NCI-H526 treated with DMSO at 0.1 percent for 48 hours (cell line): Measurements from ENCODE around the gene CYLD.

ENCODE experiments used
- DNase-seq: peaks from one replicate; lab custom pipeline; 2025; lab: John Stamatoyannopoulos, UW

The CYLD gene

DNA sequence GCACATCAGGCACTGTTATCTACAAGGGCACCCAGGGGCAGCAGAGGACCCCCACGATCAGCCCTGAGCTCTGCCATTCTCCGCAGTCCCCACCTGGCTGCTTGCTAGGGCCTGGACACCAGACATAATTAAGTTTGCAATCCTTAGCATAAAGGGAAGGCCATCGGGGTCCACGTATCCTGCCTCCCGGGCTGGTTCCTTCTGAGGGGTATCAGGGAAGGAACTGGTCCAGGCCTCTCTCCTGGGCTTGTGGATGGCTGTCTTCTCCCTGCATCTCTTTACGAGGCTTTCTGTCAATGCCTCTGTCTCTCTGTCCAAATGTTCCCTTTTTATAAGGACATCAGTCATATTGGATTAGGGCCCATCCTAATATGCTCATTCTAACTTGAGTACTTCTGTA is 77.8 kb downstream of the CYLD start:
- DNase-seq = no peak

DNA sequence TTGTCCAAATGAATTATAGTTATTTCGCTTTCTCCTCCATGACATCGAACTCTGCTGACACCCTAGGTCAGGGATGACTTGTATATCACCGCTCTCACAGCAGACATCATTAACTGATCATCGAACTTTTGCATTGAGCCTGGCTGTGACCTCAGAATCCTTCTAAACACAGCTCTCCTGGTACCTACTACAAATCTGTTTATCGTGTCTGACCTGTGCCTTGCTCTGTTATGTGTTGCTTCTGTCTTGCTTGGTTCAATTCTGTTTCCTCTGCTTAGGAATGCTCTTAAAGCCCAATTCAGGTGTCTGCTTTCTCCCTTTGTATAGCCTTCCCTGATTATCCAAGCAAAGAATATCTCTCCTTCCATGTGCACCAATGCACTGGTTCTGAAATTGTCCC is 78.3 kb downstream of the CYLD start:
- DNase-seq = no peak

DNA sequence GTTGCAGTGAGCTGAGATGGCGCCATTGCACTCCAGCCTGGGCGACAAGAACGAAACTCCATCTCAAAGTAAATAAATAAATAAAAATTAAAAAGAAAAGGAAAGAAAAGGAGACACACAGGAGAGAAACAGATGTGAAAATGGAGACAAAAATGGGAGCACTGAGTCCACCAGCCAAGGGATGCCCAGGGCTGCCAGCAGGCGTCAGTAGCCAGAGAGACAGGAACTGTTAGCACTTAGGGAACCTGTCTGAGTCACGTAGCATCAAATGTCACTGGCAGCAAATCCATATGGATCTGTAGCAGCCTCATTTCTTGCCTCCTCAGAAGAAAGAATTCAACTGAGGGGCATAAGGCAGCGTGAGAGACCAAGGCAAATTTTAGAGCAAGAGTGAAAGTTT is 79.7 kb downstream of the CYLD start:
- DNase-seq = no peak

DNA sequence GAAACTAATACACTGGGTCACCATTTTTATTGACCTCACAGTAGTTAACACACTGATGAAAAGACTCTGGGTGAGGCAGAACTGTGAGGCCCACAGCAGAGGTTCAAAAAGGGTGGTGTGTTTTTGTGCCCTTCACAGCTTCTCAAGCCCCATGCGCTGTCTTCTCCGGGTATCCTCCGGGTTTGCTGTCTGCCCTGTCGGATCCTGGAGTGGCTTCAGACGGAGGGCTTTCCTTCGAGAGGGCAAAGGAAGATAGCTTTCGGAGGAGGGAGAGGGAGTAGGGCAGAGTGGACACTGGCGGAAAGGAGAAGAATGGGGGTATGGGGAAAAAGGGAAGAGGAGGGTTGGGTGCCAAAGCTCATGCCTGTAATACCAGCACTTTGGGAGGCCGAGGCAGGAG is 80.8 kb downstream of the CYLD start:
- DNase-seq = no peak

DNA sequence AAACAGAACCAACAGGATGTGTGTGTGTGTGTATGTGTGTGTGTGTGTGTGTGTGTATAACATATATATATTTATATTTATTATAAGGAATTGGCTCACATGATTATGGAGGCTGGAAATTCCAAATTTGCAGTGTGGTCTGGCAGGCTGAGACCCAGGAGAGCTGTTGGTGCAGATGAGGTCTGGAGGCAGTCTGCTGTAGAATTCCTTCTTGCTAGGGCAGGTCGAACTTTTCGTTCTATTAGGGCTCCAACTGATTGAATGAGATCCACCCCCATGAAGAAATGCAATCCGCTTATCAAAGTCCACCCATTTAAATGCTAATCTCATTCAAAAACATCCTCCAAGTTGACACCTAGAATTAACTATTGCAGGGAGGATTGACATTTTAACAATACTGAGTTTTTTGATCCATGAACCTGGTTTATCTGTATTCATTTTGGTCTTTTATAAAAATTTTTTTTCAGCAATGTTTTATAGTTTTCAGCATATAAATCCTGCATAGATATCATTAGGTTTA is 85.0 kb downstream of the CYLD start:
- DNase-seq = no peak

DNA sequence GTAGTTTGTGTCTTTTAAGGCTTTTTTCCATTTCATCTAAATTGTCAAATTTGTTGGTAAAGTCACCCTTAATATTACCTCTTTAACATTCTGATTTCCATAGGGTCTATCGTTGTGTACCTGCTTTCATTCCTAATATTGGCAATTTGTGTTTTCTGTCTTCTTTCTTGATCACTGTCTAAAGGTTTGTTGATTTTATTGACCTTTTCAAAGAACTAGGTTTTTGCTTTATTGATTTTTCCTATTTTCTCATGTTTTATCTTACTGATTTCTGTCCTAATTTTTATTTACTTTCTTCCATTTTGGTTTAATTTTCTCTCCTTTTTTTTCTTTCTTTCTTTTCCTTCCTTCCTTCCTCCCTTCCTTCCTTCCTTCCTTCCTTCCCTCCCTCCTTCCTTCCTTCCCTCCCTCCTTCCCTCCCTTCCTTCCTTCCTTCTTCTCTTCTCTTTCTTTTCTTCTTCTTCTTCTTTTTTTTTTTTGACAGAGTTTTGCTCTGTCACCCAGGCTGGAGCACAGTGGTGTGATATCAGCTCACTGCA is 86.3 kb downstream of the CYLD start:
- no peak for DNase-seq

DNA sequence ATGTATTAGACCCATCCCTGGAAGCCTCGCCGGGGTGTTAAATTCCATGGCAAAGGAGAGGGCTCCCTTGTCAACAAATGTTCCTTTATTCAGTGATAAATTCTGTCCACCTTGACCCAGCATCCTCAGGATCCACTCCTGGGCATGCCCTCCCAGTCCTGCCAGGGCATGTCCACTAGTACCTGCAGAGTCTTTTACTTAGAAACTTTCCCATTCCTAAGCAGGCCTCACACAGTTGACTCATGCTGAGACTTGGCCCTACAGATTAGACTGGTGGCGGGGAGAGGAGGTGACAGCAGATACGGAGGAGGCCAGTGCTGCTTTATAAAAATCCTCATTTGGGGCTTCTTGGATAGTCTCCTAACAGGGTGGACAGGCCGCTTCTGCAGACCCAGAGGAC is 88.8 kb downstream of the CYLD start:
- DNase-seq = no peak

DNA sequence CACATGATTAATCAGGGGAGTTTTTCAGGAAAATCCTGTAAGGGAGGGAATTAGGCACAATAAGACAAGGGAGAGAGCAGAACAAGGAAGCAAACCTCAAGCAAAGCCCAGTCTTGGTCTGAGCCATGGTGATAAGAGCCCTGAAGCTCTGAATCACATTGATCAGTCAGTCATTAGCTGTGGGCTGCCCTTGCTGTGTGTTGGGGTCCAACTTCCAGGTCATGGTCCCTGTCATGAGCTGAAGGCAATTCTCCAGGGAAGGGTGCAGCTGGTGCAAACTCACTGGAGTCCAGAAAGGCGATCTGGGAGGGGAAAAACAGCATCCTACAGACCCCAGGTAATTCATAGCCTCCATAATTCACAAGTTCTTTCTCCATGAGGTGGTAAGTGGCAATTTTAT is 89.9 kb downstream of the CYLD start:
- no peak for DNase-seq

DNA sequence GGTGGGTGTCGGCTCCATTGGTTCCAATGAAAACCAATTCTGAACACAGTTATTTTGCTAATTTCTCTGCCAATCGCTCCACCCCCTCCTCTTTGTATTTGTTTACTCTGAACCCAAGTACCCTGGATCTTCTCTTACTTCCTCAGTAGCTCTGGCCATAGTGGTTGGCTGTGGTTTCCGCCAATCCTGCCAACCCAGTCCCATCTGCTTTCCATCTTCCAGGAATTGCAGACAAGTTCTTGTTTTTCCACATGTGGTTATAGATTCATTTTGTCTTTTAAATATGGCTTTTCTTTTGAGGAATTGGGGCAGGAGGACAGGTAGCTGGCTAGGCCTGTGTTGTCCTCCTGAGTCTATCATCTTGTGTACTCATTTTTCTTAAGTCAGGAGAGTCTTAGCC is 92.0 kb downstream of the CYLD start:
- no peak for DNase-seq

DNA sequence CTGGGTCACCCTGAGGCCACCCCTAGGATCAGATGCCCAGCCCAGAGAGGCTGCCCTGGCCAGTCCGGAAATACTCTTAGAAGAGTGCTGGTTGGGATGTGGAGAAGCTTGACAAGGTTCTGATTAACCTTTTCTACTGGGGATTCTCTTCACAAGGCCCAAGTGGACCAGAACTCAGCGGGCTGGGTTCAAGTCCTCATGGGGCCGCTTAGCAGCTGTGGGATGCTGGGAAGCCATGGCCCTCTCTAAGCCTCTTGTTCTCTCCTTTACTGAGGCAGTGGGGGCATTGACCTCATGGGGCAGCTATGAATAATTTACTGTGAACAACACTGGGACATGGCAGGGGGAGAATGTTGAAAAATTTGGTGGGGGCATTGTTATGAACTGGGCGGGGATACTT is 92.8 kb downstream of the CYLD start:
- no peak for DNase-seq

DNA sequence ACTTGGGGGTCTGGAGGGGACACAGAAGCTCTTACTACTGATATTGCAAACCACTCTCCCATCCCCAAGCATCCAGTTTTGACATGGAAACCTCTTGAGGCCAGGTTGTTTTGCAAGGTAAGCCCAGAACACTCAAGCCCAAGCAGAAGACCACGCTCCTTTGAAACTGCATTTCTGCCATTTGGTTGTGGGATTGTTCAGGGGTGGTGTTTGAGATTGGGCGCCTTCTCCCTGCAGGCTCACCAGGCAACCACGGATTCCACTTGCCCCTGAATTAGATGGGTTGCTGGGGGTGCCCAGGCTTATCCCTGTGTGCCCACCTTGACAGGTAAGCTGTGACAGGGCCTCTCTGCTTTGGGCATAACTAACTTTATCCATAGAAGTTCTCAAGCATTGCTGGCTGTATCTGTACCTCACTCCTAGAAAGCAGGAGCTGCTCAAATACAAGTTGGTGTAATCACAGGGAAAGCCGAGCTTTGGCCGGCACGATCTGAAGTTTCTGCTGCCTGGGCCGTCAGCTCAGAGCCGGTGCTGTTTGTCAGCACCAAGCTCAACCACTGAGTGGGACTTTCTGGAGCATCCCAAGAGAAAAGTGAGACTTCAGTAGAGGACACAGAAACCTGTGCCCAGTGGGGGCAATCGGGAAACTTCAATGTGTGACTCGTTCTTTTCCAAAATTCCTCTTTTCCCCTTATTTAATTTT is 93.6 kb downstream of the CYLD start:
- no peak for DNase-seq

DNA sequence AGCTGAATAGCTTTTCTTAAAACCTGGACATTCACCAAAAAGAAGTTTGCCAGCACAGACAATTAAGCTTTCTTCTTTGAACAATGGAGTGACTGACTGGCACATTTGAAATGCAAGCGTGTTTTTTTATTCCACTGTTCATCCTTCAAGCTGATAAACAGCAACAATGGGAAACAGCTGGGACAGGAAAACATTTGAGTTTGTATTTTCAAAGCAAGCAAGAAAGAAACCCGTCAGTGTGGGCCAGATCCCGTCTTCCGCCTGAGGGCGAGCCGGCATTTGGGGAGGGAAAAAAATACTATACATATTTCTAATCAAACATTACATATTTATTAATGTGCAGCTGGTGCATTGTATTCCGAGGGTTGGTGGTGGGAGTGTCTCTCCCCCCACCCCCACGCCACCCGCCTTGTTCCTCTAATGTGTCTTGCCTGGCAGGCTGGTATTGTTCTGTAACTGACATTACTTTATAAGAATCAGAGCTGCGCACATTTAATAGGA is 94.3 kb downstream of the CYLD start:
- DNase-seq = no peak

DNA sequence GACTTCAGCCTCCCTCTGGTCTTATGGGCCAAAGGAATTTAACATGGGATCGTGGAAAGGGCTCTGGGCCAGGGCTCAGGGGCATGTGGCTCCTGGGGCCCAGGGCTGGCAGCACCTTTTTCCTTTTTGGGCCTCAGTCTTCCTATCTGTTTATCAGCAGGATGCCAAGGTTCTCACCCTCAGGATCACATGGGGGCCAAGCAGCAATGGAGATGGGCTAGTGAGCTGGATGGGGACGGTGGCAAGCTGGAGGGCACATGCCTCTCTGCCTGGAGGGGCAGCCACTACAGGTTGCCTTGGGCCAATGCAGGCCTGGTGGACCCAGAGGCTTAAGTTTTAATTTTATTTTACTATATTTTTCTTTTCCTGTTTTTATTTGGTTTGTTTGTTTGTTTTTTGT is 95.4 kb downstream of the CYLD start:
- no peak for DNase-seq

DNA sequence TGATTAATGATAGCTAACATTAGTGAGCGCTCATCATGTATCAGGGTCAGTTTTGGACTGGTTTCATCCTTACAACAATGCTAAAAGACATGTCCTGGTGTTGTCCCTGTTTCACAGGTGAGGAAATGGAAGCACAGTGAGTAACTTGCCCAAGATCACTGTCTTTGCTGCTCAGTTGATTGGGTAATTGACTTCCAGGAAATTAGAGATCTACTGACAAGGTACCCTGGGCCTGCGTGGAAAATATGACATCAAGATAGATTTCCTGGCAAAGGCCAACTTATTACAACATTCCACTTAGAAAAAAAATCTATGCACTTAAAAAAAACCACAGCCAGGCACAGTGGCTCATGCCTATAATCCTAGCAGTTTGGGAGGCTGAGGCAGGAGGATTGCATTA is 96.3 kb downstream of the CYLD start:
- no peak for DNase-seq

DNA sequence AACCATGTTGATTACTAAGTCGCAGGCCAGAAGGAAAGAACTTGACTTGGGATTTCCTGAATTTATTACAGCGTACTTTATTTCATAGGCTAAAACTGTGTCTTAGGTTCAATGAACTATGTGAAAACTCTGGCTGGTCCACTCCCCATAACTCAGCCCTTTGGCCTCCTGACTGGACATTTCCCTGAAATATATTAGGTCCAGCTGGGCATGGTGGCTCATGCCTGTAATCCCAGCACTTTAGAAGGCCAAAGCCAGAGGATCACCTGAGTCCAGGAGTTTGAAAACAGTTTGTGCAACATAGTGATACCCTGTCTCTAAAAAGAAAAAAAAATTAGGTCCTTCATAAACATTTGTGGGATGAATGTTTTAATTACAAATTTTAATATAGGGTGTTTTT is 97.0 kb downstream of the CYLD start:
- no peak for DNase-seq

DNA sequence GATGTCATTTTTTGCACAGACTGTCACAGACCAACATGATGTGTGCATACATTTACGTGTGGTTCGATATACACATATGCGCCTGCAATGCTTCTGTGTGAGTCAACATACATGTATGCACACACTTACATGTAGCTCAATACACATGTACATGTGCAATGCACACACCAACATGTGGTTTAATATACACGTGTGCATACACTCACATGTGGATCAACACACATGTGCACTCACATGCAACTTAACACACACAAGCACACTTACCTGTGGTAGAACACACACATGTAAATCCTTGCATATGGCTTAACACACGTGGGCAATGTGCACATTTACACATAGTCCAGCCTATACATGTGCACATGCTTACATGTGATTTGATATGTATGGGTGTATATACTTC is 97.5 kb downstream of the CYLD start:
- DNase-seq = no peak

DNA sequence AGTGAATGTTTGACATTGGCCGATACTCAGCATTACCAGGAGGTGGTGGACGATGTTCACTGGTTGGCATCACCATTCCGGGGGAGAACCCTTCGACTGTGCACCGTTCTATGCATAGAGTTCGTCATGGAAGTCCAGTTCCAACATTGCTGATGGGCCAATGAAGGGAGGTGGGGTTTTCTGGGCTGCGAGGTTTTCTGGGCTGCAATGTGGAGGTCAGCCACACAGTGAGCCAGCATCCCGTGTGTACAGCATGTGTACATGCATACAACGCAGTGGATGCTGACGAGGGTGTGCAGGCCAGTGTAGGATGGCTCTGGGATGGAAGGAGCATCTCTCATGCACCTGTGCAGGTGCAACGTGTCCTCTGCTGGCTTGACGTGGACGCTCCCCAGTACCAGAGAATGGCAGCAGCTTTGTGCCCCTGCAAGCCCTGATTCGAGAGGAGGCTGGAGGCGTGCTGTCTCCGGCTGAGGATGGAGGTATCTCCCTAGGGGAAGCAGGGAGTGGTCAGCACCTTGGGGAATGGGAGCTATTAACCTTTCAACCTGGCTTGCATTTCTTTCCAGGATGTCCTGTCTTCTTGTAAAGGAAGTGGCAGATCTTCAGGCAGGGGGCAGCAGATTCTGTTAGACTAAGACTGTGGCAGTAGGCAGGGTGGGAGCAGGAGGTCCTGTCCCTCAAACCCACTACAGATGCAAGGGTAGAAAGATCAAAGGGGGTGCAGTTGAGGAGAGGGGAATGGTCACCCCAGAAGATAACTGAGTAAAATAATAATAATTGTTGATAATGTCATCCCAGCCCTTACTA is 98.2 kb downstream of the CYLD start:
- no peak for DNase-seq

DNA sequence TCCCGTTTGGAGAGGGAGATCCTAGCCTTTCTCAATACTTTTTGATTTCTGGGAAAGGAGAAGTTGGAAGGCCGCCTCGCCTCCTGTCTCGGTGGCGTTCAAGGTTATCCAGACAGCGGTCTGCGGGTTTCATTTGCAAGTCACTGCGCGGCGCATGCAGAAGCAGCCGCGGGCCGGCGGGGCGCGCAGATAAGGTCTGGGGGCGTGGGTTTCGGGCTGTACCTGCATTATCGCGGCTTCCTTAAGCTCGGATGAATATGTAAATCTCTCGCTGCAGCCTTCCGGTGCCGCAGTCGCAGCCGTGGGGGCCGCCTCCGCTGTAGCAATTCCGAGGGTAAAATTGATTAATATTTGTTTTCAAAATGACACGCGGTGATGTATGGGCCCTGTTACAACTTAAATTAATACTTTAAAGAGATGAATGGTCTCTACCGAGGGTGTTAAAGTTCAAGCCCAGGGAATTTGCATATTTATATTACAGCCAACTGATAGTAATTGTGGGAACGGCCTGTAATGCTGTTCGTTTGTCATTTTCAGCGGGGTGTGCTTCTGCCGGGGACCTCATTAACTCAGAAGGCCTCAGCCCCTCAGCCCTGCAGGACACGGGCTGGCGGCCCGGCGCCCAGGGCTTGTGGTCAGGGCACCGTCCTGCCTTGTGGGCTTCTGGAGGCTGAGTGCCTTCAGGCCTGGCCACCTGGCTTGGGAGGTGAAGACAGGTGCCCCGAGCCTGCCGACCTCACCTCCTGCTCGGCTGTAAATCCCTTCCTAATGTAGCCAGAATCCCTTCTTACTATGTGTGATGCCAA is 99.4 kb downstream of the CYLD start:
- peak; percentile 40 for DNase-seq

DNA sequence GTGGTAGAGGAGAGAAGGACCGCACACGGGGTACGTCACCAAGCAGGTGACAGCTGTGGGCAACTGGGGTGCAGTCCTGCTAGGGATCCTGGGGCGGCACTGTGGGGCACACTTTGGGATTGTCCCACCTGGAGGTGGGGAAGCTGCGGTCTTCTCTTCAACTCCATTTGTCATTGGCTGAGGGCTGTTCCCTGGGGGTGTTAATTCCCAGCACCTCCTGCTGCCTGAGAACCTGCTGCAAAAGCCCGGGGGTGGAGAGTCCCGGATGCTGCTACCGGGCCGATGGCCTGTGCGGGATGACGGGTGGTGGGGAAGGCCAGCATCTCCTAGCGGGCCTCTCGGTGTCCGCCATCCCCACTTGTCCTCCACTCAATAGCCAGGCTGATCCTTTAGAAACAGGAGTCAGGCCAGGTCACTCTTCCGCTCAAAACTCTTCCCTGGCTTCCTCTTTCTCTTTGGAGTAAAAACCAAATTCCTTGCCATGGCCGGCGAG is 100.2 kb downstream of the CYLD start:
- DNase-seq = no peak

DNA sequence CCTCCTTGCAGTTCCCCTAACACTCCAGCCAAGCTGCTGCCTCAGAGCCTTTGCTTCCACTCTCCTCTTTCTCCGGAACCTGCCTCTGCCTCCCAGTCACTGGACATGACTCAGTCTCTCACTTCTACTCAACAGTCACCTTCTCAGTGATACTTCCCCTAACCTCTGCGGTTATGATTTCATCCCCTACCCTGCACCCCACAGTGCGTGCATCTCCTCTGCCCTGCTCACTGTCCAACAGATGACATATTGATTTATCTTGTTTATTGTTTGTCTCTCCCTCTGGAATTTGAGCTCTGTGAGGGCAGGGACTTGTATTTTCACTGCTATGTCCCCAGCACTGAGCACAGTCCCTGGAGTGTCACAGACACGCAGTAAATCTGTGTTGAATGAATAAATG is 100.7 kb downstream of the CYLD start:
- DNase-seq = no peak

DNA sequence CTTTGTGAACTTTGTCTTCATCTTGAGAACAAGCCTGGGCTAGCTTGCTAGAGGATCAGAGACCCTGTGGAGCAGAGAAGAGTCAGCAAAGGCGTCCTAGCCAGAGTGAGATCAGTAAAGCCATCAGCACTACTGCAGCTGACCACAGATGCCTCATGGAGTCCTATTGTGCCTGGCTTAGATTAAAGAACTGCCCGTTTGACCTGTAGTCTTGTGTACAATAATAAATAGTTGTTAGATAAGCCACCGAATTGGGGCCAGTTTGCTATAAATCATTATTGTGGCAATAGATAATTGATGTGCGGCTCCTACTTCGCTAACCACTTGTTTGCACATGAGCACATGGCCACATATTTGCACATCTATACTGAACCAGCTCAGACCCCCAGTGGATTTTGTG is 103.0 kb downstream of the CYLD start:
- no peak for DNase-seq

DNA sequence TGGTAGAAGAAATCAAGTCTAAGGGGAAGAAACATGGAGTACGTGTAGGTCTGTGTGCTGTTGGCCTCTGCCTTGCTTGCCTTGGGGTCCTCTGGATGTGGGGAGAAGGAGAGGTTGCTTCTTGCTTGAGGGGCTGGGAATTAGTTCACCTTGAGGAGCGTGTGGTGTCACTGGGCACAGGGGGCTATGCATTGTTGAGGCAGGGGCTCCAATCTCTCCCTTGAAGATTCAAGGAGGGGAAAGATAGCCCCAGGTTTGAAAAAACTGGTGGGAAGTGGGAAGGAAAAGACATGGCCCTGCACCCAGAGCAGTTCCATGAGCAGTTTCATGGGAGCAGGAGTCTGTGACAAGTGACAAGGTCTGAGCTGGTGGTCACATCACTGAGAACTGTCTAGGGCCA is 103.4 kb downstream of the CYLD start:
- DNase-seq = no peak
